Bronchial epithelial cell (primary cell): ENCODE results near the gene PXMP2. TPM values are rescaled to one million over a fixed set of nuclear protein-coding genes. Genes with fewer than 3 reads are reported as not detected.

Experiments used
- DNase-seq: peaks from one replicate; pipeline ENCODE4 v3.0.0-alpha.2; 2010; ENCODE audit warnings: low read depth
- FAIRE-seq: peaks from 2 replicates; lab custom pipeline; 2011; peaks lifted over from hg19 to GRCh38; lab: Jason Lieb, UNC
- H3K27me3 ChIP-seq: 2 replicates; pipeline ENCODE4 v1.5.1; 2011; ENCODE audit warnings: low read length; ENCODE audit not compliant: control insufficient read depth, insufficient read depth
- H3K36me3 ChIP-seq: 2 replicates; pipeline ENCODE4 v1.5.1; 2011; ENCODE audit warnings: low read length; ENCODE audit not compliant: control insufficient read depth, insufficient read depth
- H3K4me3 ChIP-seq: 2 replicates; pipeline ENCODE4 v1.5.1; 2011; ENCODE audit warnings: mild to moderate bottlenecking, low read depth, low read length, control low read depth
- CTCF ChIP-seq: IDR thresholded peaks from 2 replicates; pipeline ENCODE4 v1.5.1; 2011; ENCODE audit warnings: mild to moderate bottlenecking, moderate library complexity, low read length, control low read depth, inconsistent platforms; ENCODE audit not compliant: insufficient read depth, severe bottlenecking
- total RNA-seq: library from RNA; depleted of rRNA; stranded (reverse); fragments of >200 nt; gene quantifications from 2 replicates; pipeline ENCODE4 v1.2.1, GENCODE V29; 2014

PXMP2 gene
- total RNA-seq, 1 donor from 2014 or later = 12.9 TPM

GRCh38 chr12:132641811-132642650, 45.4 kb upstream of the PXMP2 start:
- TF ChIP-seq CTCF = no peak
- no peak overlapping the region for H3K4me3 ChIP-seq
- peaks cover 13% of the 10 kb centered on the region for H3K36me3 ChIP-seq
- no peaks in the 10 kb centered on the region for H3K27me3 ChIP-seq
- FAIRE-seq (no peak), DNase-seq (no peak)

- no peaks in the 10 kb centered on the region for H3K27me3 ChIP-seq
- no peak overlapping the region for H3K4me3 ChIP-seq
- FAIRE-seq (no peak), DNase-seq (no peak)
- peaks cover 8% of the 10 kb centered on the region for H3K36me3 ChIP-seq
- TF ChIP-seq CTCF = no peak
These were observed 44.2 kb upstream of the PXMP2 start for GRCh38 chr12:132642846-132643835.

- no peaks in the 10 kb centered on the region for H3K27me3 ChIP-seq
- FAIRE-seq (no peak), DNase-seq (no peak)
- TF ChIP-seq CTCF = no peak
- peaks cover 11% of the 10 kb centered on the region for H3K36me3 ChIP-seq
- no peak overlapping the region for H3K4me3 ChIP-seq
These were observed 40.5 kb upstream of the PXMP2 start for GRCh38 chr12:132646850-132647249.

GRCh38 chr12:132647858-132648257, 39.5 kb upstream of the PXMP2 start:
- no peak for TF ChIP-seq CTCF
- FAIRE-seq (peak; percentile 93), DNase-seq (no peak)
- Histone ChIP-seq H3K4me3 (no peak overlapping the region), H3K27me3 (no peaks in the 10 kb centered on the region), H3K36me3 (peaks cover 9% of the 10 kb centered on the region)

GRCh38 chr12:132648616-132649225, 38.7 kb upstream of the PXMP2 start:
- no peak for FAIRE-seq
- peaks cover 7% of the 10 kb centered on the region for H3K36me3 ChIP-seq
- DNase-seq = no peak
- TF ChIP-seq CTCF = no peak
- no peaks in the 10 kb centered on the region for H3K27me3 ChIP-seq
- H3K4me3 ChIP-seq = no peak overlapping the region
